ENCODE measurements around the gene OR8S1. TPM values are rescaled to one million over a fixed set of nuclear protein-coding genes. Genes with fewer than 3 reads are reported as not detected.

Gene OR8S1
- polyA plus RNA-seq, 1 donor, result not detected

- no peak for DNase-seq
These were observed 32.5 kb downstream of the OR8S1 start for GRCh38 chr12:48557919-48558318.

- DNase-seq, result no peak
These were observed 42.3 kb downstream of the OR8S1 start for GRCh38 chr12:48567731-48568130.

- DNase-seq, result no peak
These were observed 44.5 kb downstream of the OR8S1 start, which contains the start of gene LALBA for GRCh38 chr12:48569946-48570345. Gene LALBA, minus strand, starts transcription at chr12:48570046. Its CDS starts 26 bp downstream, at chr12:48570020.

GRCh38 chr12:48572326-48572725, 46.9 kb downstream of the OR8S1 start:
- DNase-seq, result no peak

Other genes starting within 250 kb of the OR8S1 start
- gene ZNF641, start 174.7 kb upstream of the OR8S1 start, polyA plus RNA-seq (ENCODE audit: insufficient read length), result 14.8 TPM
- gene ANP32D, start 53.1 kb upstream of the OR8S1 start, polyA plus RNA-seq (ENCODE audit: insufficient read length), result not detected
- 0.72 TPM for gene C12orf54, start 43.1 kb upstream of the OR8S1 start, polyA plus RNA-seq (ENCODE audit: insufficient read length)
- gene LALBA, start 44.4 kb downstream of the OR8S1 start, polyA plus RNA-seq (ENCODE audit: insufficient read length), result not detected
- 29.8 TPM for gene KANSL2, start 156.6 kb downstream of the OR8S1 start, polyA plus RNA-seq (ENCODE audit: insufficient read length)
- gene CCNT1, start 191.1 kb downstream of the OR8S1 start, polyA plus RNA-seq (ENCODE audit: insufficient read length), result 19.9 TPM